Activated B cell treated with CpG ODN at 0.5 μM for 24 hours (primary cell): ENCODE measurements around the gene TTLL1. TPM values are rescaled to one million over a fixed set of nuclear protein-coding genes. Genes with fewer than 3 reads are reported as not detected.

ENCODE experiments used
- ATAC-seq: fragments of 200-7000 bp; cut with Tn5 transposase; one replicate; pipeline ENCODE4 v1.10.0; 2021; ENCODE audit warnings: low read depth, mild to moderate bottlenecking, moderate library complexity
- CTCF ChIA-PET: fragments of 350-600 bp; sonication (Branson Sonifier 250); formaldehyde crosslinking; loops from one replicate; lab custom pipeline; 2021; ENCODE audit warnings: antibody characterized with exemption; lab: Charles Lee
- POLR2A ChIA-PET: fragments of 350-600 bp; sonication (Branson Sonifier 250); formaldehyde crosslinking; loops from one replicate; lab custom pipeline; 2021; ENCODE audit warnings: antibody characterized with exemption; lab: Charles Lee
- DNase-seq: peaks from one replicate; pipeline ENCODE4 v3.0.0; 2022
- H3K27ac Mint-ChIP-seq: one replicate; pipeline ENCODE4 v1.8.0; 2020; ENCODE audit warnings: mixed read lengths
- H3K27me3 Mint-ChIP-seq: one replicate; pipeline ENCODE4 v1.8.0; 2021; ENCODE audit warnings: mixed read lengths
- H3K36me3 Mint-ChIP-seq: one replicate; pipeline ENCODE4 v1.8.0; 2021; ENCODE audit warnings: low read depth, mixed read lengths
- H3K4me1 Mint-ChIP-seq: one replicate; pipeline ENCODE4 v1.8.0; 2021; ENCODE audit warnings: mixed read lengths
- H3K4me3 Mint-ChIP-seq: one replicate; pipeline ENCODE4 v1.8.0; 2020; ENCODE audit warnings: mild to moderate bottlenecking, mixed read lengths
- H3K9me3 Mint-ChIP-seq: one replicate; pipeline ENCODE4 v1.8.0; 2020; ENCODE audit warnings: mixed read lengths
- intact Hi-C: fragments of 100-400 bp; cut with micrococcal nuclease; formaldehyde crosslinking; loops from one replicate; pipeline ENCODE4 v1.15.1; 2024
- total RNA-seq: library from RNA; stranded (reverse); gene quantifications from 2 replicates; pipeline ENCODE4 v1.2.3, GENCODE V29; 2022
- TF ChIP-seq, protein P1 (sequence below): fragments of 200-600 bp; IDR thresholded peaks from one replicate; pipeline ENCODE4 v1.8.0; 2022; ENCODE audit warnings: antibody characterized with exemption, mild to moderate bottlenecking

Gene TTLL1
- total RNA-seq, 1 donor from 2014 or later: 1.2 TPM

DNA sequence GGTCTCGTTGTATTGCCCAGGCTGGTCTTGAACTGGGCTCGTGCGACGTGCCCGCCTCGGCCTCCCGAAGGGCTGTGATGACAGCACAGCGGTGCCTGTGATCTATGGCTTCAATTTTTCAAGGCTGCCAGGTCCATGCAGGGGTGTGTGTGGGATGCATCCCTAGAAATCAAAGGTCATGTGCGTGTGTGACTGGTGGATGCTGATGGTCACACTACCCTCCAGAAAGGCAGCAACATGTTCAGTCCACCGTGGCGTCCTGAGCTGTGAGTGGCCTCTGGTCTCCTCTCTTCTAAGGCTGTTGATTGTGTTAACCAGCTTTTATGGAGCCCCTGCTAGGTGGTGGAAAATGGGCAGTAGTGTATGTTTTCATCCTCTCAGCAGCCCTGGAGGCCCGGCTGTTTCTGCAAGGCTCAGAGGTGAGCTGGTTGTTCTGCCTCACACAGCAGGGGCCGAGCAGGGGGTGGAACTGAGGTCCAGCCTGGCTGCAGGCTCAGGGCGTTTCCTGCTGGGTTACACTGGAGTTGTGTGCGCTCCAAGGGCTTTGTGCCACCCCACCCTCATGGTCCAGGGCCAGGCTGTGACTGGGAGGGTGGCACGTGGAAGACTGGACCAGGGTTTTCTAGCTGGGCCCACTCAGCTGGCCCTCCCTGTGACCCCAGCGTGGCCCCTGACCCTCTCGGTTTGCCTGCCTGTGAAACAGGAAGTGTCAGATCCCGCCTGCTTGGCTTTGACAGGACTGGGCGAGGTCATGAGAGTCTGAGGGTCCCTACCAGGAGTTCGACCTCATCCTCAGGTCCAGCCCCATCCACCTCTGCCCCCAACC, 29.0 kb upstream of the TTLL1 start:
- CTCF ChIA-PET: no interaction called here
- intact Hi-C loops: loop anchor here (10.0 kb wide), 2 partner anchors 343 to 453 kb away; no protein-coding TSS in a partner anchor
- H3K4me3 Mint-ChIP-seq: peak overlapping the region; percentile 52

GRCh38 chr22:43116932-43117331, 27.7 kb upstream of the TTLL1 start:
- Mint-ChIP-seq H3K9me3 (no peaks in the 10 kb centered on the region), H3K36me3 (no peaks in the 10 kb centered on the region), H3K4me1 (peaks cover 67% of the 10 kb centered on the region), H3K4me3 (no peak overlapping the region), H3K27me3 (peaks cover 29% of the 10 kb centered on the region), H3K27ac (no peak overlapping the region)
- CTCF ChIA-PET: no interaction called here
- POLR2A ChIA-PET: interaction anchor here (1.0 kb wide), 1 partner anchor 503 kb away, joined by 3 read pairs; the partner anchor contains the start of gene POLDIP3
- TF ChIP-seq, protein P1, sequence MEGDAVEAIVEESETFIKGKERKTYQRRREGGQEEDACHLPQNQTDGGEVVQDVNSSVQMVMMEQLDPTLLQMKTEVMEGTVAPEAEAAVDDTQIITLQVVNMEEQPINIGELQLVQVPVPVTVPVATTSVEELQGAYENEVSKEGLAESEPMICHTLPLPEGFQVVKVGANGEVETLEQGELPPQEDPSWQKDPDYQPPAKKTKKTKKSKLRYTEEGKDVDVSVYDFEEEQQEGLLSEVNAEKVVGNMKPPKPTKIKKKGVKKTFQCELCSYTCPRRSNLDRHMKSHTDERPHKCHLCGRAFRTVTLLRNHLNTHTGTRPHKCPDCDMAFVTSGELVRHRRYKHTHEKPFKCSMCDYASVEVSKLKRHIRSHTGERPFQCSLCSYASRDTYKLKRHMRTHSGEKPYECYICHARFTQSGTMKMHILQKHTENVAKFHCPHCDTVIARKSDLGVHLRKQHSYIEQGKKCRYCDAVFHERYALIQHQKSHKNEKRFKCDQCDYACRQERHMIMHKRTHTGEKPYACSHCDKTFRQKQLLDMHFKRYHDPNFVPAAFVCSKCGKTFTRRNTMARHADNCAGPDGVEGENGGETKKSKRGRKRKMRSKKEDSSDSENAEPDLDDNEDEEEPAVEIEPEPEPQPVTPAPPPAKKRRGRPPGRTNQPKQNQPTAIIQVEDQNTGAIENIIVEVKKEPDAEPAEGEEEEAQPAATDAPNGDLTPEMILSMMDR: no peak
- intact Hi-C loops: loop anchor here (10.0 kb wide), 2 partner anchors 342 to 452 kb away; no protein-coding TSS in a partner anchor
- no peak for ATAC-seq
- no peak for DNase-seq

More for the DNA sequence above, 29.0 kb upstream of the TTLL1 start:
- ATAC-seq (no peak), DNase-seq (no peak)
- H3K9me3 Mint-ChIP-seq: no peaks in the 10 kb centered on the region
- no peaks in the 10 kb centered on the region for H3K36me3 Mint-ChIP-seq
- TF ChIP-seq, protein P1: no peak
- peak overlapping the region; percentile 41 for H3K27ac Mint-ChIP-seq
- H3K4me1 Mint-ChIP-seq: peaks cover 78% of the 10 kb centered on the region
- POLR2A ChIA-PET: no interaction called here
- H3K27me3 Mint-ChIP-seq: peaks cover 24% of the 10 kb centered on the region

GRCh38 chr22:43114958-43115357, 25.8 kb upstream of the TTLL1 start:
- CTCF ChIA-PET: no interaction called here

DNA sequence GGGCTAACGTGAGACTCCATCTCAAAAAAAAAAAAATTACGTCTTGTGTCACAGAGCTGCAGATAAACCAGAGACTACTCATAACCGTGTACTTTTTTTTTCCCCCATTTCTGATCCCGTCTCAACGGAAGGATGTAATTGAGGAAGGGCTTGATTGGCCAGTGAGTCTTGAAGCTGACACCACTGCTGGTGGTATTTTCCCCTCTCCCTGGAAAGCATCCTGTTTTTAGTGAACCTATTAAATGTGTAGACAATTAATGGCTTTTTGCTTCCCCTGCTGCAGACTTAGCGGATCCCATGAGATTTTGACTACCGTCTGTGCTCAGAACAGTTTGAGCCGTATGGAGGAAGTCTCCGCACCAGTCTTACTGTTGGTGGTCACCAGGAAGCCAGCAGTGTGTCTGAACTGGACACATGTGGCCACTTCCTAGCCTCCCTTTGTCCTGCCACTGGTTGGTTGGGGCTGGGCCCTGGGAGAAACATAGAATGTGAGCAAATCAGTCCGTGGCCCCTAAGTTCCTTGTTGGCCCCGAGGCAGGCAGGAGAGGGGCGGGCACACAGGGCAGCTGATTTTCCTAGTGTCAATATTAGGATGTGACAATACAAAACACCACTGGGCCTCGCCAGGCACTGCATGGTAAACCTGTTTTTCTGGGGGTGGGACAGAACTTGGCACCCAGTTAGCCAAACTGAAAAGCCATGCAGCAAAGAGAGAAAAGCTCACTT, 24.5 kb upstream of the TTLL1 start:
- ChIA-PET CTCF (no interaction called here), POLR2A (interaction anchor here (0.6 to 1.6 kb wide), 2 partner anchors 74 to 84 kb away, joined by 3 to 6 read pairs; no protein-coding TSS in a partner anchor)
- no peak for ATAC-seq
- Mint-ChIP-seq H3K27ac (no peak overlapping the region), H3K4me3 (no peak overlapping the region), H3K4me1 (peaks cover 44% of the 10 kb centered on the region), H3K27me3 (peaks cover 34% of the 10 kb centered on the region), H3K9me3 (no peaks in the 10 kb centered on the region), H3K36me3 (no peaks in the 10 kb centered on the region)
- DNase-seq: no peak
- intact Hi-C loops: loop anchor here (5.0 to 10.0 kb wide), 3 partner anchors 39 to 449 kb away; partner anchors contain the start of gene TSPO
- TF ChIP-seq, protein P1: no peak

More at GRCh38 chr22:43114958-43115357, 25.8 kb upstream of the TTLL1 start:
- H3K27ac Mint-ChIP-seq: no peak overlapping the region
- ATAC-seq (no peak), DNase-seq (no peak)
- H3K4me1 Mint-ChIP-seq: peaks cover 56% of the 10 kb centered on the region
- no peaks in the 10 kb centered on the region for H3K36me3 Mint-ChIP-seq
- H3K4me3 Mint-ChIP-seq: no peak overlapping the region
- TF ChIP-seq, protein P1: no peak
- POLR2A ChIA-PET: interaction anchor here (1.6 kb wide), 1 partner anchor 73 kb away, joined by 3 read pairs; no protein-coding TSS in a partner anchor
- peaks cover 34% of the 10 kb centered on the region for H3K27me3 Mint-ChIP-seq
- H3K9me3 Mint-ChIP-seq: no peaks in the 10 kb centered on the region
- intact Hi-C loops: loop anchor here (5.0 to 10.0 kb wide), 3 partner anchors 37 to 450 kb away; partner anchors contain the start of gene TSPO
